A549 (cell line): Measurements from ENCODE around the gene TCF7L2. TPM values are rescaled to one million over a fixed set of nuclear protein-coding genes. Genes with fewer than 3 reads are reported as not detected.

Experiments used
- ATAC-seq, 2 experiments: fragments of 200-7000 bp in 1 of 2; fragments of >200 bp in 1 of 2; cut with Nextera tagmentation in 1 of 2; cut with Tn5 transposase in 1 of 2; 3 replicates each; pipeline versions ENCODE4 v1.8.0 to v1.9.1; 2018 to 2020; ENCODE audit warnings: mild to moderate bottlenecking in 1 of 2, moderate library complexity in 1 of 2
- CTCF ChIA-PET: fragments of 300-600 bp; sonication (Branson Sonifier 250); formaldehyde crosslinking; extraction: SDS; loops from one replicate; lab custom pipeline; 2021; ENCODE audit warnings: antibody characterized with exemption, inconsistent platforms; lab: Yijun Ruan, JAX
- POLR2A ChIA-PET: fragments of 350-600 bp; formaldehyde crosslinking; extraction: SDS; loops from one replicate; lab custom pipeline; 2021; ENCODE audit warnings: antibody characterized with exemption, inconsistent platforms; lab: Yijun Ruan, JAX
- DNase-seq, 2 experiments: peaks; one replicate each; pipeline versions ENCODE4 v3.0.0 to v3.0.0-alpha.2; 2011 to 2016; ENCODE audit warnings: low read depth in 1 of 2, low spot score in 1 of 2
- FAIRE-seq: peaks from 2 replicates; lab custom pipeline; 2011; peaks lifted over from hg19 to GRCh38; lab: Jason Lieb, UNC
- H3K27ac ChIP-seq, 2 experiments: fragments of >200 bp; sonication (Bioruptor Twin); formaldehyde crosslinking; 3 replicates each; pipeline ENCODE4 v1.5.1; 2016 to 2017
- H3K4me1 ChIP-seq: fragments of >200 bp; sonication (Bioruptor Twin); formaldehyde crosslinking; 3 replicates; pipeline ENCODE4 v1.6.1; 2016
- H3K4me2 ChIP-seq: fragments of >200 bp; sonication (Bioruptor Twin); formaldehyde crosslinking; 3 replicates; pipeline ENCODE4 v1.6.1; 2016
- H3K4me3 ChIP-seq: fragments of >200 bp; sonication (Bioruptor Twin); formaldehyde crosslinking; 3 replicates; pipeline ENCODE4 v1.5.1; 2016
- H3K9me3 ChIP-seq: fragments of >200 bp; sonication (Bioruptor Twin); formaldehyde crosslinking; 3 replicates; pipeline ENCODE4 v1.6.1; 2016
- CBX2 ChIP-seq: fragments of 200-600 bp; sonication (generic); IDR thresholded peaks from 2 replicates; pipeline ENCODE4 v1.6.1; 2016; ENCODE audit warnings: low read depth, mild to moderate bottlenecking, borderline replicate concordance
- CBX8 ChIP-seq: fragments of 200-600 bp; sonication (generic); IDR thresholded peaks from 2 replicates; pipeline ENCODE4 v1.6.1; 2016
- CEBPB ChIP-seq, 2 experiments: fragments of >200 bp in 1 of 2; sonication (Bioruptor Twin) in 1 of 2; formaldehyde crosslinking in 1 of 2; IDR thresholded peaks; 2 replicates each; pipeline ENCODE4 v1.6.1; 2012 to 2016
- CHD2 ChIP-seq: fragments of 150-350 bp; IDR thresholded peaks from 2 replicates; pipeline ENCODE4 v1.6.1; 2014; ENCODE audit warnings: low read length; ENCODE audit not compliant: partially characterized antibody
- CHD4 ChIP-seq: fragments of 200-600 bp; sonication (generic); IDR thresholded peaks from 2 replicates; pipeline ENCODE4 v1.6.1; 2016; ENCODE audit warnings: antibody characterized with exemption, mild to moderate bottlenecking, borderline replicate concordance
- EHF ChIP-seq: fragments of 250-450 bp; sonication (Bioruptor Pico); IDR thresholded peaks from 2 replicates; pipeline ENCODE4 v1.5.0; 2020; ENCODE audit warnings: mild to moderate bottlenecking
- FOSB ChIP-seq: fragments of 250-450 bp; sonication (Bioruptor Pico); IDR thresholded peaks from 2 replicates; pipeline ENCODE4 v1.5.0; 2020; ENCODE audit warnings: mild to moderate bottlenecking, moderate library complexity
- HDAC2 ChIP-seq: fragments of 200-600 bp; sonication (generic); IDR thresholded peaks from 2 replicates; pipeline ENCODE4 v1.6.1; 2016
- HMGXB4 ChIP-seq: fragments of 250-450 bp; sonication (Bioruptor Pico); IDR thresholded peaks from 2 replicates; pipeline ENCODE4 v1.5.0; 2021; ENCODE audit warnings: mild to moderate bottlenecking, moderate library complexity, borderline replicate concordance
- HOXB13 ChIP-seq: fragments of 250-450 bp; sonication (Bioruptor Pico); IDR thresholded peaks from 2 replicates; pipeline ENCODE4 v1.5.0; 2020; ENCODE audit warnings: low read depth, mild to moderate bottlenecking, moderate library complexity
- MAFK ChIP-seq: fragments of 450-650 bp; IDR thresholded peaks from 2 replicates; pipeline ENCODE4 v1.6.1; 2014; ENCODE audit not compliant: partially characterized antibody
- MAX ChIP-seq: IDR thresholded peaks from 2 replicates; pipeline ENCODE4 v1.6.1; 2012
- MAZ ChIP-seq: fragments of 150-350 bp; IDR thresholded peaks from 2 replicates; pipeline ENCODE4 v1.6.1; 2014; ENCODE audit warnings: antibody characterized with exemption, low read depth, low read length, borderline replicate concordance
- MYC ChIP-seq: IDR thresholded peaks from 2 replicates; pipeline ENCODE4 v1.6.1; 2012; ENCODE audit warnings: mild to moderate bottlenecking, inconsistent platforms, low read length, improper control_type of control experiment, borderline replicate concordance
- NPAS2 ChIP-seq: fragments of 250-450 bp; sonication (Bioruptor Pico); IDR thresholded peaks from 2 replicates; pipeline ENCODE4 v1.8.0; 2022; ENCODE audit warnings: mild to moderate bottlenecking, moderate library complexity, borderline replicate concordance
- PHF8 ChIP-seq: fragments of 200-600 bp; sonication (generic); IDR thresholded peaks from 2 replicates; pipeline ENCODE4 v1.6.1; 2016; ENCODE audit warnings: low read depth, mild to moderate bottlenecking, antibody characterized with exemption, moderate library complexity, borderline replicate concordance
- POLR2A ChIP-seq: IDR thresholded peaks from 2 replicates; pipeline ENCODE4 v1.6.1; 2012; ENCODE audit warnings: mild to moderate bottlenecking, low read length
- RARB ChIP-seq: fragments of 250-450 bp; sonication (Bioruptor Pico); IDR thresholded peaks from 2 replicates; pipeline ENCODE4 v1.8.0; 2021; ENCODE audit warnings: mild to moderate bottlenecking, moderate library complexity
- RFX5 ChIP-seq: fragments of 450-650 bp; IDR thresholded peaks from 2 replicates; pipeline ENCODE4 v1.7.1; 2014; ENCODE audit warnings: antibody characterized with exemption, mild to moderate bottlenecking, moderate library complexity
- SREBF2 ChIP-seq: fragments of 450-650 bp; IDR thresholded peaks from 2 replicates; pipeline ENCODE4 v1.6.1; 2014; ENCODE audit warnings: mild to moderate bottlenecking, moderate library complexity
- ZFP36 ChIP-seq: fragments of 450-650 bp; IDR thresholded peaks from 2 replicates; pipeline ENCODE4 v1.6.1; 2014; ENCODE audit warnings: borderline replicate concordance; ENCODE audit not compliant: partially characterized antibody
- ZNF302 ChIP-seq: fragments of 250-450 bp; sonication (Bioruptor Pico); IDR thresholded peaks from 2 replicates; pipeline ENCODE4 v1.9.0; 2021; ENCODE audit warnings: inconsistent platforms, mild to moderate bottlenecking, moderate library complexity
- ZSCAN20 ChIP-seq: fragments of 250-450 bp; sonication (Bioruptor Pico); IDR thresholded peaks from 2 replicates; pipeline ENCODE4 v1.8.0; 2022; ENCODE audit warnings: mild to moderate bottlenecking, moderate library complexity
- WGBS: methylation state at CpG from one replicate; pipeline ENCODE4 v1.1.6; 2017; ENCODE audit errors: missing lambda C conversion rate; 5-methylcytosine and 5-hydroxymethylcytosine counted together
- polyA plus RNA-seq, 4 experiments: library from polyadenylated mRNA; depleted of rRNA in 3 of 4; stranded (reverse); fragments of >200 nt; fragmentation: RNase III in 1 of 4; extraction: RNeasy Plus Mini Kit Qiagen cat#74134 plus additional on column Dnase treatment in 1 of 4; gene quantifications; 2 replicates in 3 of 4; 3 replicates in 1 of 4; pipeline ENCODE4 v1.2.3, GENCODE V29; 2011 to 2017
- TF ChIP-seq, protein P1 (sequence below): fragments of >200 bp; sonication (Bioruptor Twin); formaldehyde crosslinking; IDR thresholded peaks from 3 replicates; pipeline ENCODE4 v1.5.1; 2016
- TF ChIP-seq, protein P2 (sequence below): fragments of >200 bp; sonication (Bioruptor Twin); formaldehyde crosslinking; IDR thresholded peaks from 2 replicates; pipeline ENCODE4 v1.6.1; 2016

TCF7L2 gene
- polyA plus RNA-seq, 2 of the 4 experiments (the other 2 are of a cell fraction), result 11.3 to 14.5 TPM

DNA sequence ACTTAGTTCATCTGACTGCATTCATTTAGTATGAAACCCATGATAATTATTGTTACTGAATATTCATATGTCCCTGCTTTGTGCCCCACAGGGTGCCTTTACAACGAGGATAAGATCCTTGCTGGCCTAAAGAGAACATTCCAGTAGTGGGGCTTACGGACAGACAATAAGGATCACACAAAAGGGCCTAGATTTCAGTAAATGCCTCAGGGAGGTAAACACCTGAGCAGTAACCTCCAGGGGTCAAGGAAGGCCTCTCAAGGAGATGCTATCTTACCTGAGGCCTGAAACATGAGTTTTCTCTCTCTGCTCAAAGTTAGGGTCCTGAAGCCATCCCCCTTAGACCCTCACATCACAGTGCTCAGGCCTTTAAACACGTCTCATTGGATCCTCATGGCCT is 228.7 kb downstream of the TCF7L2 start:
- Histone ChIP-seq H3K4me3 (no peak overlapping the region), H3K9me3 (no peaks in the 10 kb centered on the region), H3K4me1 (no peaks in the 10 kb centered on the region), H3K27ac (no peak overlapping the region), H3K4me2 (no peak overlapping the region)
- TF ChIP-seq CBX8 (no peak), EHF (no peak), MYC (no peak), HDAC2 (no peak), SREBF2 (no peak), CEBPB (IDR thresholded peaks at IDR 0.05) (no peak), FOSB (CRISPR knock-in tag) (no peak), ZNF302 (no peak), ZFP36 (no peak), PHF8 (no peak), RARB (no peak)
- TF ChIP-seq, protein P1, sequence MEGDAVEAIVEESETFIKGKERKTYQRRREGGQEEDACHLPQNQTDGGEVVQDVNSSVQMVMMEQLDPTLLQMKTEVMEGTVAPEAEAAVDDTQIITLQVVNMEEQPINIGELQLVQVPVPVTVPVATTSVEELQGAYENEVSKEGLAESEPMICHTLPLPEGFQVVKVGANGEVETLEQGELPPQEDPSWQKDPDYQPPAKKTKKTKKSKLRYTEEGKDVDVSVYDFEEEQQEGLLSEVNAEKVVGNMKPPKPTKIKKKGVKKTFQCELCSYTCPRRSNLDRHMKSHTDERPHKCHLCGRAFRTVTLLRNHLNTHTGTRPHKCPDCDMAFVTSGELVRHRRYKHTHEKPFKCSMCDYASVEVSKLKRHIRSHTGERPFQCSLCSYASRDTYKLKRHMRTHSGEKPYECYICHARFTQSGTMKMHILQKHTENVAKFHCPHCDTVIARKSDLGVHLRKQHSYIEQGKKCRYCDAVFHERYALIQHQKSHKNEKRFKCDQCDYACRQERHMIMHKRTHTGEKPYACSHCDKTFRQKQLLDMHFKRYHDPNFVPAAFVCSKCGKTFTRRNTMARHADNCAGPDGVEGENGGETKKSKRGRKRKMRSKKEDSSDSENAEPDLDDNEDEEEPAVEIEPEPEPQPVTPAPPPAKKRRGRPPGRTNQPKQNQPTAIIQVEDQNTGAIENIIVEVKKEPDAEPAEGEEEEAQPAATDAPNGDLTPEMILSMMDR, result no peak
- CTCF ChIA-PET, result no interaction called here
- WGBS, result 57% methylated on average over 3 of the region's 3 CpGs
- ATAC-seq (no peak), FAIRE-seq (no peak), DNase-seq (no peak)
- POLR2A ChIA-PET, result no interaction called here

DNA sequence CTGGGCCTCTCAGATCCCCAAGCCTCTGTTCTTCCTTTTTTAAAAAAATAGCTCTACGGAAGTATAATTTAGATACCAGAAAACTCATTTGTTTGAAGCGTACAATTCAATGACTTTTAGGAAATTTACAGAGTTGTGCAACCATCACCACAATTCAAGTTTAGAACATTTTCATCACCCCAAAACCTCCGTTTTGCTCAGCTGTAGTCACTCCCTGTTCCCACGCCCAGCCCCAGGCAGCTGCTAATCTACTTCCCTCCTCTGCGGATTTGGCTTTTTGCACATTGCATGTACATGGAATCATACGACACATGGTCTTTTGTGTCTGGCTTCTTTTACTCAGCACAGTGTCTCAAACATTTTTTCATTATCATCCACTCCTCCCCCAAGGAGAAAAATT is 229.2 kb downstream of the TCF7L2 start:
- TF ChIP-seq MAZ (no peak), HOXB13 (no peak), RFX5 (no peak)
- CTCF ChIA-PET, result interaction anchor here (1.0 kb wide), 1 partner anchor 16 kb away, joined by 4 read pairs; no protein-coding TSS in a partner anchor
- Histone ChIP-seq H3K4me1 (no peaks in the 10 kb centered on the region), H3K4me2 (no peak overlapping the region), H3K27ac (no peak overlapping the region), H3K4me3 (no peak overlapping the region), H3K9me3 (no peaks in the 10 kb centered on the region)
- POLR2A ChIA-PET, result no interaction called here
- DNase-seq (no peak), ATAC-seq (no peak), FAIRE-seq (no peak)
- 87% methylated on average over 6 of the region's 6 CpGs for WGBS

- ATAC-seq (no peak), FAIRE-seq (no peak), DNase-seq (no peak)
- WGBS, result 77% methylated on average over 3 of the region's 3 CpGs
- POLR2A ChIA-PET, result no interaction called here
- TF ChIP-seq HMGXB4 (no peak), NPAS2 (CRISPR knock-in tag) (no peak), MAFK (no peak), CBX2 (no peak), CHD2 (no peak), CHD4 (no peak), MAX (no peak), POLR2A (no peak), ZNF302 (no peak), ZSCAN20 (CRISPR knock-in tag) (no peak)
- TF ChIP-seq, protein P2, sequence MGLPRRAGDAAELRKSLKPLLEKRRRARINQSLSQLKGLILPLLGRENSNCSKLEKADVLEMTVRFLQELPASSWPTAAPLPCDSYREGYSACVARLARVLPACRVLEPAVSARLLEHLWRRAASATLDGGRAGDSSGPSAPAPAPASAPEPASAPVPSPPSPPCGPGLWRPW, result no peak
- Histone ChIP-seq H3K4me1 (no peaks in the 10 kb centered on the region), H3K4me2 (no peak overlapping the region), H3K4me3 (no peak overlapping the region), H3K9me3 (no peaks in the 10 kb centered on the region), H3K27ac (no peak overlapping the region)
- CTCF ChIA-PET, result interaction anchor here (1.0 kb wide), 1 partner anchor 17 kb away, joined by 4 read pairs; no protein-coding TSS in a partner anchor
Observed at GRCh38 chr10:113179966-113180365, 229.9 kb downstream of the TCF7L2 start.
